Osteocyte (in vitro differentiated cells): Measurements from ENCODE around the gene GPHN. TPM values are rescaled to one million over a fixed set of nuclear protein-coding genes. Genes with fewer than 3 reads are reported as not detected.
"Not testable (repeated sequence)": the region's sequence is repeated elsewhere in the genome, so short reads cannot be mapped to it uniquely, and the experiment has no call there.

Source experiments
- DNase-seq: peaks from one replicate; pipeline ENCODE4 v3.0.0; 2021; ENCODE audit warnings: mixed read lengths; ENCODE audit not compliant: unreplicated experiment; ENCODE audit errors: extremely low spot score
- H3K27ac Mint-ChIP-seq: one replicate; pipeline ENCODE4 v1.8.0; 2021; ENCODE audit warnings: mild to moderate bottlenecking, mixed read lengths; ENCODE audit not compliant: unreplicated experiment
- H3K27me3 Mint-ChIP-seq: one replicate; pipeline ENCODE4 v1.8.0; 2021; ENCODE audit warnings: mixed read lengths; ENCODE audit not compliant: unreplicated experiment
- H3K36me3 Mint-ChIP-seq: one replicate; pipeline ENCODE4 v1.8.0; 2021; ENCODE audit warnings: mixed read lengths; ENCODE audit not compliant: unreplicated experiment
- H3K4me1 Mint-ChIP-seq: one replicate; pipeline ENCODE4 v1.8.0; 2021; ENCODE audit warnings: mixed read lengths; ENCODE audit not compliant: unreplicated experiment
- H3K4me3 Mint-ChIP-seq: one replicate; pipeline ENCODE4 v1.8.0; 2021; ENCODE audit warnings: mild to moderate bottlenecking, moderate library complexity, mixed read lengths; ENCODE audit not compliant: unreplicated experiment
- H3K9me3 Mint-ChIP-seq: one replicate; pipeline ENCODE4 v1.8.0; 2021; ENCODE audit warnings: mixed read lengths; ENCODE audit not compliant: unreplicated experiment
- total RNA-seq: library from RNA; stranded (reverse); gene quantifications from 2 replicates; pipeline ENCODE4 v1.2.1, GENCODE V29; 2021
- TF ChIP-seq, protein P1 (sequence below): fragments of 200-600 bp; sonication (generic); IDR thresholded peaks from 2 replicates; pipeline ENCODE4 v1.5.0; 2021; ENCODE audit warnings: antibody characterized with exemption, mild to moderate bottlenecking, moderate library complexity

The GPHN gene
- total RNA-seq, 1 donor from 2014 or later: 17.7 TPM

DNA sequence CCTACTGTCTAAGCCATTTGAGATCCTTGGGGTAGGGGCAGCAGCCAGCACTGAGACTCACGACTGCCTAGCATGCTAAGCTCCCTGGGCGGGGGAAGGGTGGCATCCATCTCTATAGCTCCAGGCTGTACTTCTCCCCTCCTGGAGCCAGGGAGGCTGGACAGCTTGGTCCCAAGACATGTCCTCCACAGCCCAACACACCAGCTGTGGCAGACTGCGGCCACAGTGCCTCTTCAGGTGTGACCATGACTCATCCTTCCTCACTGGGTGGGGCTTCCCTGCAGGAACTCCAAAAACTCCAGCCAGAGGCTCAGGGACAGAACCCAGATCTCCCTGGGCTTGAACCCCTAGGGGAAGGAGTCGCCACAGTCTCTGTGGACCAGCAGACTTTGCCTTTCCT lies 193.9 kb downstream of the GPHN start:
- no peaks in the 10 kb centered on the region for H3K27me3 Mint-ChIP-seq
- TF ChIP-seq, protein P1, sequence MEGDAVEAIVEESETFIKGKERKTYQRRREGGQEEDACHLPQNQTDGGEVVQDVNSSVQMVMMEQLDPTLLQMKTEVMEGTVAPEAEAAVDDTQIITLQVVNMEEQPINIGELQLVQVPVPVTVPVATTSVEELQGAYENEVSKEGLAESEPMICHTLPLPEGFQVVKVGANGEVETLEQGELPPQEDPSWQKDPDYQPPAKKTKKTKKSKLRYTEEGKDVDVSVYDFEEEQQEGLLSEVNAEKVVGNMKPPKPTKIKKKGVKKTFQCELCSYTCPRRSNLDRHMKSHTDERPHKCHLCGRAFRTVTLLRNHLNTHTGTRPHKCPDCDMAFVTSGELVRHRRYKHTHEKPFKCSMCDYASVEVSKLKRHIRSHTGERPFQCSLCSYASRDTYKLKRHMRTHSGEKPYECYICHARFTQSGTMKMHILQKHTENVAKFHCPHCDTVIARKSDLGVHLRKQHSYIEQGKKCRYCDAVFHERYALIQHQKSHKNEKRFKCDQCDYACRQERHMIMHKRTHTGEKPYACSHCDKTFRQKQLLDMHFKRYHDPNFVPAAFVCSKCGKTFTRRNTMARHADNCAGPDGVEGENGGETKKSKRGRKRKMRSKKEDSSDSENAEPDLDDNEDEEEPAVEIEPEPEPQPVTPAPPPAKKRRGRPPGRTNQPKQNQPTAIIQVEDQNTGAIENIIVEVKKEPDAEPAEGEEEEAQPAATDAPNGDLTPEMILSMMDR: no peak
- DNase-seq: no peak
- no peak overlapping the region for H3K27ac Mint-ChIP-seq
- no peak overlapping the region for H3K4me3 Mint-ChIP-seq
- no peaks in the 10 kb centered on the region for H3K4me1 Mint-ChIP-seq
- H3K9me3 Mint-ChIP-seq: peaks cover 15% of the 10 kb centered on the region
- H3K36me3 Mint-ChIP-seq: peaks cover 2% of the 10 kb centered on the region

DNA sequence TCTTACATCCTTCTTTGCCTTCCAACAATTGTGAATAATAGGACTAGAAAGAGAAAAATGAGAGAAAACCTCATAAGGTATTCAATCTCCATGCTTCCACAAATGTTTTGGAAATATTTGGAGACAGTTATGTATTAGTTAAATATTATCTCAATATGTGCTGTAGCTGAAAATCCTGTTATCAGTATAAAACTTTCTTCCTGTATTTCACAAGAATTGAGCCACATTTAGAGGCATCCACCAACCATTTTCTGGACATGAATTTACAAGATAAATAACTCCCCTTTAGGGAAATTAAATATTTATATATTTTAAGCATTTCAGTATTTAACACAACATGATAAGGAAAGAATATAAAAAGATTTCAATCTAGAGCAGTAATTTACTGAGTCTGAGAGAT lies 200.3 kb downstream of the GPHN start:
- no peak for DNase-seq
- H3K27me3 Mint-ChIP-seq: no peaks in the 10 kb centered on the region
- H3K4me1 Mint-ChIP-seq: no peaks in the 10 kb centered on the region
- H3K36me3 Mint-ChIP-seq: peaks cover 2% of the 10 kb centered on the region
- TF ChIP-seq, protein P1: no peak
- peaks cover 15% of the 10 kb centered on the region for H3K9me3 Mint-ChIP-seq
- no peak overlapping the region for H3K4me3 Mint-ChIP-seq
- no peak overlapping the region for H3K27ac Mint-ChIP-seq

DNA sequence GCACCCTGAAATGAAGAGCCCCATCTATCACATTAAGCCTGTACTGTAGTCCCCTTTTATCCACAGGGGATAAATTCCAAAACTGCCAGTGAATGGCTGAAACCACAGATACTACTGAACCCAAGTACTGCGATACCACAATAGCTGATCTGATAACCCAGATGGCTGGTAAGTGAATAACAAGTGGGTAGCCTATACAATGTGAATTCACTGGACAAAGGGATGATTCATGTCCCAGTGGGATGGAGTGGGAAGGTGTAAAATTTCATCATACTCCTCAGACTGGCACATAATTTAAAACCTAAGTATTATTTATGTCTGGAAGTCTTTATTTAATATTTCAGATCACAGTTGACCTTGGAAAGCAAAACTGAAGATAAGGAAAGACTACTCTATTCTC lies 201.3 kb downstream of the GPHN start:
- no peak overlapping the region for H3K27ac Mint-ChIP-seq
- H3K36me3 Mint-ChIP-seq: peaks cover 2% of the 10 kb centered on the region
- H3K4me1 Mint-ChIP-seq: no peaks in the 10 kb centered on the region
- no peak for DNase-seq
- peaks cover 13% of the 10 kb centered on the region for H3K9me3 Mint-ChIP-seq
- H3K4me3 Mint-ChIP-seq: no peak overlapping the region
- H3K27me3 Mint-ChIP-seq: no peaks in the 10 kb centered on the region
- TF ChIP-seq, protein P1: no peak

DNA sequence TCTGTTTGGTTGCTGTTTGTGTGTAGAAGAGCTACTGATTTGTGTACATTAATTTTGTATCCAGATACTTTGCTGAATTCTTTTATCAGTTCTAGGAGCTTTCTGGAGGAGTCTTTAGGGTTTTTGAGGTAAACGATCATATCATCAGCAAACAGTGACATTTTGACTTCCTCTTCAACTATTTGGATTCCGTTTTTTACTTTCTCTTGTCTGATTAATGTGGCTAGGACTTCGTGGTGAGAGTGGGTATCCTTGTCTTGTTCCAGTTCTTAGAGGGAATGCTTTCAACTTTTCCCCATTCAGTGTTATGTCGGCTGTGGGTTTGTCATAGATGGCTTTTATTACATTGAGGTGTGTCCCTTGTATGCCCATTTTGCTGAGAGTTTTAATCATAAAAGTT lies 206.3 kb downstream of the GPHN start:
- H3K27ac Mint-ChIP-seq, H3K27me3 Mint-ChIP-seq, H3K4me1 Mint-ChIP-seq, H3K36me3 Mint-ChIP-seq, DNase-seq, H3K9me3 Mint-ChIP-seq, H3K4me3 Mint-ChIP-seq: not testable (repeated sequence)

DNA sequence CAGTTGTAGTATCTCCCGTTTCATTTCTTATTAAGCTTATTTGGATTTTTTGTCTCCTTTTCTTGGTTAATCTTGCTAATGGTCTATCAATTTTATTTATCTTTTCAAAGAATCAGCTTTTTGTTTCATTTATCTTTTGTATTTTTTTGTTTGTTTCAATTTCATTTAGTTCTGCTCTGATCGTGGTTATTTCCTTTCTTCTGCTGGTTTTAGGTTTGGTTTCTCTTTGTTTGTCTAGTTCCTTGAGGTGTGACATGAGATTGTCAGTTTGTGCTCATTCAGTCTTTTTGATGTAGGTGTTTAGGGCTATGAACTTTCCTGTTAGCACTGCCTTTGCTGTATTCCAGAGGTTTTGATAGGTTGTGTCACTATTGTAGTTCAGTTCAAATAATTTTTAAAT lies 207.4 kb downstream of the GPHN start:
- not testable (repeated sequence) for DNase-seq, H3K27me3 Mint-ChIP-seq, H3K9me3 Mint-ChIP-seq, H3K27ac Mint-ChIP-seq, H3K4me3 Mint-ChIP-seq, H3K36me3 Mint-ChIP-seq, H3K4me1 Mint-ChIP-seq

DNA sequence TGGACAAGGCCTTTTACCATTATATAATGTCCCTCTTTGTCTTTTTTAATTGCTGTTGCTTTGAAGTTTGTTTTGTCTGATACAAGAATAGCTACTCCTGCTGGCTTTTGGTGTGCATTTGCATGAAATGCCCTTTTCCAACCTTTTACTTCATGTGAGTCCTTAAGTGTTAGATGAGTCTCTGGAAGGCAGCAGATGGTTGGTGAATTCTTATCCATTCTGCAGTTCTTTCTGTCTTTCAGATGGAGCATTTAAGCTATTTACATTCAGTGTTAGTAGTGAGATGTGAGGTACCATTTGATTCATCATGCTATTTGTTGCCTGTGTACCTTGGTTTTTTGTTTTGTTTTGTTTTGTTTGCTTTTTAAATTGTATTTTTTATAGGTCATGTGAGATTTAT lies 208.3 kb downstream of the GPHN start:
- Mint-ChIP-seq H3K36me3 (peaks cover 2% of the 10 kb centered on the region), H3K4me3 (no peak overlapping the region), H3K4me1 (no peaks in the 10 kb centered on the region), H3K27ac (no peak overlapping the region), H3K27me3 (no peaks in the 10 kb centered on the region), H3K9me3 (no peaks in the 10 kb centered on the region)
- TF ChIP-seq, protein P1: no peak
- DNase-seq: no peak
